Esophagus squamous epithelium (tissue), 4 donors: ENCODE results near the gene COA7.

Source experiments
- CTCF ChIP-seq, 6 experiments: fragments of 450-650 bp in 4 of 6; fragments of 200-600 bp in 2 of 6; sonication (generic) in 2 of 6; IDR thresholded peaks; one replicate each; pipeline ENCODE4 v1.5.1; 2016 to 2019; ENCODE audit warnings: antibody characterized with exemption in 6 of 6, mild to moderate bottlenecking in 4 of 6, moderate library complexity in 4 of 6
- POLR2A ChIP-seq, 4 donors: fragments of 450-650 bp; IDR thresholded peaks; one replicate each; pipeline ENCODE4 v1.6.1; 2017; ENCODE audit warnings: antibody characterized with exemption in 4 of 4, mild to moderate bottlenecking in 4 of 4, moderate library complexity in 3 of 4

DNA sequence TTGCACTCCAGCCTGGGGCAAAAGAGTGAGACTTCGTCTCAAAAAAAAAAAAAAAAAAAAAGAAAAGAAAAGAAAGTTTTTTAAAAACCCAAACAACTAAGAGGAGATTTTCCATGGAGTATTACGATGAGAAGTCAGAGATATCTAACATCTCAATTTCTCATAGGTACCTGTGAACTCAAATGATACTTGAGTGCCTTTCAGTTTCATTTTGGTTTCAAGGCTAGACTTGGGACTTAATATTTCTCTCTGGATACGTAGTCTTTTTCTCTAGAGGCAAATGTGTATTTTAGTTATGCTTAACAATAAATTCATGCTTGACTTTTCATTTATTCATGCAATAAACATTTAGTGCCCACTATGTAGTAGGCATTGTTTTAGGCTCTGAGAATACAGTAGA, 43.1 kb upstream of the COA7 start:
- TF ChIP-seq CTCF (IDR thresholded peaks at IDR 0.05) (no peak), POLR2A (IDR thresholded peaks at IDR 0.05) (no peak)
